K562 (cell line): ENCODE measurements around the gene STIM1. TPM values are rescaled to one million over a fixed set of nuclear protein-coding genes. Genes with fewer than 3 reads are reported as not detected.

Source experiments
- ASH1L ChIP-seq: fragments of 450-650 bp; IDR thresholded peaks from 2 replicates; pipeline ENCODE4 v1.6.1; 2018; ENCODE audit warnings: borderline replicate concordance, mild to moderate bottlenecking, low read depth; ENCODE audit not compliant: partially characterized antibody
- CREB5 ChIP-seq: fragments of 250-450 bp; sonication (Bioruptor Pico); IDR thresholded peaks from 2 replicates; pipeline ENCODE4 v1.5.0; 2020; ENCODE audit warnings: mild to moderate bottlenecking
- CTBP1 ChIP-seq: fragments of 450-650 bp; IDR thresholded peaks from 2 replicates; pipeline ENCODE4 v1.6.1; 2016; ENCODE audit warnings: borderline replicate concordance
- DACH1 ChIP-seq: fragments of 450-650 bp; IDR thresholded peaks from 2 replicates; pipeline ENCODE4 v1.6.1; 2018; ENCODE audit not compliant: partially characterized antibody
- EHMT2 ChIP-seq: fragments of 450-650 bp; IDR thresholded peaks from 2 replicates; pipeline ENCODE4 v1.6.1; 2018; ENCODE audit warnings: antibody characterized with exemption
- EP400 ChIP-seq: fragments of 450-650 bp; IDR thresholded peaks from 2 replicates; pipeline ENCODE4 v1.6.1; 2017; ENCODE audit warnings: antibody characterized with exemption, mild to moderate bottlenecking, moderate library complexity
- GTF2E2 ChIP-seq: fragments of 200-800 bp; sonication (Bioruptor generic); IDR thresholded peaks from 2 replicates; pipeline ENCODE4 v1.6.1; 2016; ENCODE audit warnings: missing genetic modification characterization, missing compliant biosample characterization
- HEY1 ChIP-seq: fragments of 250-450 bp; sonication (Bioruptor Pico); IDR thresholded peaks from 2 replicates; pipeline ENCODE4 v1.5.0; 2020; ENCODE audit warnings: mild to moderate bottlenecking, moderate library complexity, borderline replicate concordance
- LARP7 ChIP-seq: fragments of 450-650 bp; IDR thresholded peaks from 2 replicates; pipeline ENCODE4 v1.6.1; 2016
- MAFF ChIP-seq: IDR thresholded peaks from 2 replicates; pipeline ENCODE4 v1.6.1; 2012; ENCODE audit warnings: low read length, improper control_type of control experiment
- MTA2 ChIP-seq: fragments of 450-650 bp; IDR thresholded peaks from 2 replicates; pipeline ENCODE4 v1.6.1; 2016; ENCODE audit warnings: low read depth
- NFYB ChIP-seq: IDR thresholded peaks from 2 replicates; pipeline ENCODE4 v1.6.1; 2011; ENCODE audit warnings: mild to moderate bottlenecking, moderate library complexity; ENCODE audit not compliant: insufficient read length; ENCODE audit errors: extremely low read depth
- NRF1 ChIP-seq, 2 experiments: fragments of 450-650 bp; IDR thresholded peaks in 1 of 2; conservative IDR thresholded peaks in 1 of 2; 2 replicates each; pipeline ENCODE4 v1.6.1; 2014; ENCODE audit warnings: mild to moderate bottlenecking in 2 of 2
- SNIP1 ChIP-seq: fragments of 450-650 bp; IDR thresholded peaks from 2 replicates; pipeline ENCODE4 v1.7.1; 2017; ENCODE audit warnings: low read depth, mild to moderate bottlenecking
- SRF ChIP-seq, 2 experiments: fragments of 250-450, 450-650 bp in 1 of 2; sonication (Bioruptor Pico) in 1 of 2; sonication (generic) in 1 of 2; formaldehyde crosslinking; IDR thresholded peaks; 2 replicates each; pipeline versions ENCODE4 v1.5.0 to v1.5.1; 2020 to 2022; ENCODE audit warnings: mild to moderate bottlenecking in 1 of 2, missing genetic modification reagents in 1 of 2
- STAT5A ChIP-seq: IDR thresholded peaks from 2 replicates; pipeline ENCODE4 v1.6.1; 2012; ENCODE audit warnings: low read length, inconsistent platforms, borderline replicate concordance
- ZBTB7A ChIP-seq: IDR thresholded peaks from 2 replicates; pipeline ENCODE4 v1.6.1; 2011; ENCODE audit warnings: low read depth, mild to moderate bottlenecking, low read length, moderate library complexity, borderline replicate concordance; ENCODE audit not compliant: control insufficient read depth
- ZNF408 ChIP-seq: fragments of 250-450 bp; sonication (Bioruptor Pico); IDR thresholded peaks from 2 replicates; pipeline ENCODE4 v1.4.0; 2020; ENCODE audit warnings: low read depth, mild to moderate bottlenecking, moderate library complexity
- ZNF584 ChIP-seq: fragments of 200-800 bp; sonication (Bioruptor generic); IDR thresholded peaks from 2 replicates; pipeline ENCODE4 v1.6.1; 2016; ENCODE audit warnings: low read depth, mild to moderate bottlenecking, missing genetic modification characterization, missing compliant biosample characterization
- ZNF764 ChIP-seq: fragments of 250-450 bp; sonication (Bioruptor Pico); IDR thresholded peaks from 2 replicates; pipeline ENCODE4 v1.4.0; 2020; ENCODE audit warnings: low read depth, mild to moderate bottlenecking, moderate library complexity
- ZNF766 ChIP-seq: fragments of 200-800 bp; sonication (Bioruptor generic); conservative IDR thresholded peaks from 2 replicates; pipeline ENCODE4 v1.6.1; 2016; ENCODE audit warnings: missing genetic modification characterization, missing compliant biosample characterization
- ZZZ3 ChIP-seq: fragments of 450-650 bp; IDR thresholded peaks from 2 replicates; pipeline ENCODE4 v1.6.1; 2016; ENCODE audit warnings: antibody characterized with exemption, mild to moderate bottlenecking, moderate library complexity
- polyA plus RNA-seq, 8 experiments: library from polyadenylated mRNA; depleted of rRNA in 4 of 8; stranded (reverse) in 5 of 8; unstranded in 3 of 8; fragments of >200 nt; fragmentation: Nextera tagmentation in 2 of 8; fragmentation: Illumina TruSeq in 1 of 8; extraction: Ambion mirVana in 2 of 8; extraction: Trizol in 1 of 8; gene quantifications; 2 replicates each; pipeline versions ENCODE4 v1.2.1 to v1.2.3, GENCODE V29; 2011 to 2014; ENCODE audit warnings: inconsistent platforms in 1 of 8, missing spikeins in 1 of 8
- total RNA-seq, 7 experiments: library from RNA; depleted of rRNA in 6 of 7; stranded (reverse); fragments of >200 nt in 6 of 7; fragmentation: Illumina TruSeq in 2 of 7; extraction: Trizol in 2 of 7; gene quantifications; 2 replicates each; pipeline versions ENCODE4 v1.2.1 to v1.2.3, GENCODE V29; 2011 to 2021; ENCODE audit warnings: low replicate concordance in 1 of 7
- TF ChIP-seq, protein P1 (sequence below): sonication (generic); formaldehyde crosslinking; IDR thresholded peaks from 2 replicates; pipeline ENCODE4 v1.8.0; 2022; ENCODE audit warnings: missing genetic modification reagents, mild to moderate bottlenecking, borderline replicate concordance
- TF ChIP-seq, protein P2 (sequence below): sonication (generic); formaldehyde crosslinking; IDR thresholded peaks from 2 replicates; pipeline ENCODE4 v1.8.0; 2022; ENCODE audit warnings: missing genetic modification reagents, mild to moderate bottlenecking, borderline replicate concordance

The STIM1 gene
- total and polyA plus RNA-seq, 9 of the 15 experiments (the other 6 are each of a cell fraction or from before 2014, with no cell fraction given), result 7.7 to 50.5 (median 22.5) TPM

GRCh38 chr11:3954448-3955298 lies 99.2 kb downstream of the STIM1 start (continued):
- TF ChIP-seq, protein P1, sequence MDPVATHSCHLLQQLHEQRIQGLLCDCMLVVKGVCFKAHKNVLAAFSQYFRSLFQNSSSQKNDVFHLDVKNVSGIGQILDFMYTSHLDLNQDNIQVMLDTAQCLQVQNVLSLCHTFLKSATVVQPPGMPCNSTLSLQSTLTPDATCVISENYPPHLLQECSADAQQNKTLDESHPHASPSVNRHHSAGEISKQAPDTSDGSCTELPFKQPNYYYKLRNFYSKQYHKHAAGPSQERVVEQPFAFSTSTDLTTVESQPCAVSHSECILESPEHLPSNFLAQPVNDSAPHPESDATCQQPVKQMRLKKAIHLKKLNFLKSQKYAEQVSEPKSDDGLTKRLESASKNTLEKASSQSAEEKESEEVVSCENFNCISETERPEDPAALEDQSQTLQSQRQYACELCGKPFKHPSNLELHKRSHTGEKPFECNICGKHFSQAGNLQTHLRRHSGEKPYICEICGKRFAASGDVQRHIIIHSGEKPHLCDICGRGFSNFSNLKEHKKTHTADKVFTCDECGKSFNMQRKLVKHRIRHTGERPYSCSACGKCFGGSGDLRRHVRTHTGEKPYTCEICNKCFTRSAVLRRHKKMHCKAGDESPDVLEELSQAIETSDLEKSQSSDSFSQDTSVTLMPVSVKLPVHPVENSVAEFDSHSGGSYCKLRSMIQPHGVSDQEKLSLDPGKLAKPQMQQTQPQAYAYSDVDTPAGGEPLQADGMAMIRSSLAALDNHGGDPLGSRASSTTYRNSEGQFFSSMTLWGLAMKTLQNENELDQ (CRISPR knock-in tag), result no peak
- TF ChIP-seq CREB5 (no peak), LARP7 (no peak), STAT5A (no peak), ZBTB7A (no peak), NRF1 (conservative IDR thresholded peaks at IDR 0.05 in 1 of 2, IDR thresholded peaks at IDR 0.05 in 1 of 2) (no peak), SRF (CRISPR knock-in tag; IDR thresholded peaks at IDR 0.05) (no peak), ZNF764 (CRISPR knock-in tag) (no peak), CTBP1 (no peak), EHMT2 (0 out of 2 replicates have a peak, but pooled peaks have one; percentile 25), MAFF (peak; percentile 34; the same call in 1 of the 2 replicates), DACH1 (no peak), SNIP1 (no peak), NFYB (no peak), GTF2E2 (tag) (no peak), ZZZ3 (no peak), ASH1L (no peak), ZNF584 (CRISPR knock-in tag) (no peak), ZNF766 (CRISPR knock-in tag) (no peak), MTA2 (0 out of 2 replicates have a peak, but pooled peaks have one; percentile 15), ZNF408 (CRISPR knock-in tag) (no peak), EP400 (0 out of 2 replicates have a peak, but pooled peaks have one; percentile 13), HEY1 (CRISPR knock-in tag) (no peak)
- TF ChIP-seq, protein P2, sequence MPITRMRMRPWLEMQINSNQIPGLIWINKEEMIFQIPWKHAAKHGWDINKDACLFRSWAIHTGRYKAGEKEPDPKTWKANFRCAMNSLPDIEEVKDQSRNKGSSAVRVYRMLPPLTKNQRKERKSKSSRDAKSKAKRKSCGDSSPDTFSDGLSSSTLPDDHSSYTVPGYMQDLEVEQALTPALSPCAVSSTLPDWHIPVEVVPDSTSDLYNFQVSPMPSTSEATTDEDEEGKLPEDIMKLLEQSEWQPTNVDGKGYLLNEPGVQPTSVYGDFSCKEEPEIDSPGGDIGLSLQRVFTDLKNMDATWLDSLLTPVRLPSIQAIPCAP, result no peak
